Measurements from ENCODE around the gene MFRP.

GRCh38 chr11:119370486-119371046, 24.1 kb upstream of the MFRP start:
- TF ChIP-seq CTCF (IDR thresholded peaks at IDR 0.05) (no peak), NFE2L1 (CRISPR knock-in tag; IDR thresholded peaks at IDR 0.05) (no peak), PREB (CRISPR knock-in tag; IDR thresholded peaks at IDR 0.05; ENCODE audit: borderline replicate concordance) (no peak), ZBTB43 (CRISPR knock-in tag; IDR thresholded peaks at IDR 0.05) (no peak), FOXK1 (CRISPR knock-in tag; IDR thresholded peaks at IDR 0.05) (no peak), NFATC4 (CRISPR knock-in tag; IDR thresholded peaks at IDR 0.05) (no peak)
